HPDE6-E6E7 (cell line): Measurements from ENCODE around the gene FBP2.
A peak's percentile ranks its signal among the peaks of the same experiment; 100 is the strongest.
"Not testable (repeated sequence)": the region's sequence is repeated elsewhere in the genome, so short reads cannot be mapped to it uniquely, and the experiment has no call there.

ENCODE experiments used
- DNase-seq: peaks from one replicate; pipeline ENCODE4 v3.0.0; 2011; ENCODE audit warnings: missing footprints; ENCODE audit errors: extremely low spot score

FBP2 gene

GRCh38 chr9:94564279-94564678, 29.3 kb downstream of the FBP2 start:
- not testable (repeated sequence) for DNase-seq

GRCh38 chr9:94563548-94563947, 30.1 kb downstream of the FBP2 start:
- no peak for DNase-seq

- no peak for DNase-seq
Measured at GRCh38 chr9:94560237-94560636, 33.4 kb downstream of the FBP2 start.

GRCh38 chr9:94557376-94557775, 36.2 kb downstream of the FBP2 start:
- DNase-seq, result no peak

GRCh38 chr9:94554439-94555331, 38.9 kb downstream of the FBP2 start, which contains the start of gene PCAT7:
Gene PCAT7 (plus strand): TSS chr9:94555083.
- DNase-seq, result peak; percentile 28

GRCh38 chr9:94554078-94554438, 39.6 kb downstream of the FBP2 start:
- DNase-seq, result no peak

- DNase-seq, result no peak
Measured at GRCh38 chr9:94553029-94553938, 40.3 kb downstream of the FBP2 start.

GRCh38 chr9:94545940-94546339, 47.7 kb downstream of the FBP2 start:
- no peak for DNase-seq

GRCh38 chr9:94544335-94544734, 49.3 kb downstream of the FBP2 start:
- not testable (repeated sequence) for DNase-seq

- no peak for DNase-seq
Measured at GRCh38 chr9:94538908-94539307, 54.7 kb downstream of the FBP2 start.

- DNase-seq, result no peak
Measured at GRCh38 chr9:94534901-94535300, 58.7 kb downstream of the FBP2 start.

GRCh38 chr9:94533601-94534000, 60.0 kb downstream of the FBP2 start:
- no peak for DNase-seq

- no peak for DNase-seq
Measured at GRCh38 chr9:94533155-94533554, 60.5 kb downstream of the FBP2 start.

- no peak for DNase-seq
Measured at GRCh38 chr9:94528886-94529285, 64.7 kb downstream of the FBP2 start.

GRCh38 chr9:94526951-94527350, 66.7 kb downstream of the FBP2 start:
- no peak for DNase-seq

GRCh38 chr9:94526271-94526670, 67.4 kb downstream of the FBP2 start:
- DNase-seq, result no peak

- no peak for DNase-seq
Measured at GRCh38 chr9:94525396-94526035, 68.1 kb downstream of the FBP2 start.

- DNase-seq, result no peak
Measured at GRCh38 chr9:94517254-94517653, 76.4 kb downstream of the FBP2 start.

- DNase-seq, result no peak
Measured at GRCh38 chr9:94514722-94515121, 78.9 kb downstream of the FBP2 start.

- DNase-seq, result no peak
Measured at GRCh38 chr9:94511955-94512265, 81.7 kb downstream of the FBP2 start.

GRCh38 chr9:94511134-94511954, 82.3 kb downstream of the FBP2 start:
- DNase-seq, result no peak
